Ishikawa (cell line): ENCODE results near the gene IL5RA.

Experiments
- CEBPB ChIP-seq: IDR thresholded peaks from 2 replicates; pipeline ENCODE4 v1.6.1; 2012
- CREB1 ChIP-seq: IDR thresholded peaks from 2 replicates; pipeline ENCODE4 v1.6.1; 2012; ENCODE audit warnings: low read depth
- EGR1 ChIP-seq: IDR thresholded peaks from 2 replicates; pipeline ENCODE4 v1.6.1; 2012
- EP300 ChIP-seq: IDR thresholded peaks from 2 replicates; pipeline ENCODE4 v1.6.1; 2012; ENCODE audit warnings: borderline replicate concordance
- FOXM1 ChIP-seq: IDR thresholded peaks from 2 replicates; pipeline ENCODE4 v1.6.1; 2012; ENCODE audit warnings: low read depth, borderline replicate concordance
- MAX ChIP-seq: IDR thresholded peaks from 2 replicates; pipeline ENCODE4 v1.6.1; 2012
- NFIC ChIP-seq: IDR thresholded peaks from 2 replicates; pipeline ENCODE4 v1.6.1; 2012
- RAD21 ChIP-seq: IDR thresholded peaks from 2 replicates; pipeline ENCODE4 v1.6.1; 2012; ENCODE audit warnings: low read depth
- TAF1 ChIP-seq: IDR thresholded peaks from 2 replicates; pipeline ENCODE4 v1.6.1; 2012; ENCODE audit warnings: low read depth, mild to moderate bottlenecking
- TCF12 ChIP-seq: IDR thresholded peaks from 2 replicates; pipeline ENCODE4 v1.6.1; 2012; ENCODE audit warnings: low read depth
- TEAD4 ChIP-seq: IDR thresholded peaks from 2 replicates; pipeline ENCODE4 v1.6.1; 2012
- USF1 ChIP-seq: IDR thresholded peaks from 2 replicates; pipeline ENCODE4 v1.6.1; 2012
- YY1 ChIP-seq: IDR thresholded peaks from 2 replicates; pipeline ENCODE4 v1.6.1; 2012; ENCODE audit warnings: low read depth
- ZBTB7A ChIP-seq: IDR thresholded peaks from 2 replicates; pipeline ENCODE4 v1.6.1; 2012; ENCODE audit warnings: low read depth
- TF ChIP-seq, protein P1 (sequence below): IDR thresholded peaks from 2 replicates; pipeline ENCODE4 v1.6.1; 2012; ENCODE audit warnings: low read depth, mild to moderate bottlenecking

IL5RA gene

DNA sequence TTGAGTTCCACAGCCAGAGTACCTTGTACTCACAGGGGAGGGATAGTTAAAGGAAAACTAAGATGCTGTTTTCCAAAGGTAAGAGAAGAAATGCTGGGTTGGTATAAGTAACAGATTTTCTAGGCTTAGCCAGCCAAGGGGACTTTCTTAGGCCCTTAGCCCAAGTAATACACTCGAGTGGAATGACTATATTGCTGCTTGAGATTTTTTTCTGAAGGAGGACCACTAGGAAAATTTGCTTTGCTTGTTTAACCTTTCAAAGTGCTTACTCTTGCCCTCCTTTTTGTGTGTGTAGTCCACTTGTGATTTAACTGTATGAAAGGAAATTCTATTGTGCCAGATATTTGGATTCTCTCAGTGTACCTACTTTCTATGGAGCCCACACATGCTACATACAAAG, 50.5 kb downstream of the IL5RA start:
- no peak for TF ChIP-seq MAX
- TF ChIP-seq USF1: no peak
- TF ChIP-seq, protein P1, sequence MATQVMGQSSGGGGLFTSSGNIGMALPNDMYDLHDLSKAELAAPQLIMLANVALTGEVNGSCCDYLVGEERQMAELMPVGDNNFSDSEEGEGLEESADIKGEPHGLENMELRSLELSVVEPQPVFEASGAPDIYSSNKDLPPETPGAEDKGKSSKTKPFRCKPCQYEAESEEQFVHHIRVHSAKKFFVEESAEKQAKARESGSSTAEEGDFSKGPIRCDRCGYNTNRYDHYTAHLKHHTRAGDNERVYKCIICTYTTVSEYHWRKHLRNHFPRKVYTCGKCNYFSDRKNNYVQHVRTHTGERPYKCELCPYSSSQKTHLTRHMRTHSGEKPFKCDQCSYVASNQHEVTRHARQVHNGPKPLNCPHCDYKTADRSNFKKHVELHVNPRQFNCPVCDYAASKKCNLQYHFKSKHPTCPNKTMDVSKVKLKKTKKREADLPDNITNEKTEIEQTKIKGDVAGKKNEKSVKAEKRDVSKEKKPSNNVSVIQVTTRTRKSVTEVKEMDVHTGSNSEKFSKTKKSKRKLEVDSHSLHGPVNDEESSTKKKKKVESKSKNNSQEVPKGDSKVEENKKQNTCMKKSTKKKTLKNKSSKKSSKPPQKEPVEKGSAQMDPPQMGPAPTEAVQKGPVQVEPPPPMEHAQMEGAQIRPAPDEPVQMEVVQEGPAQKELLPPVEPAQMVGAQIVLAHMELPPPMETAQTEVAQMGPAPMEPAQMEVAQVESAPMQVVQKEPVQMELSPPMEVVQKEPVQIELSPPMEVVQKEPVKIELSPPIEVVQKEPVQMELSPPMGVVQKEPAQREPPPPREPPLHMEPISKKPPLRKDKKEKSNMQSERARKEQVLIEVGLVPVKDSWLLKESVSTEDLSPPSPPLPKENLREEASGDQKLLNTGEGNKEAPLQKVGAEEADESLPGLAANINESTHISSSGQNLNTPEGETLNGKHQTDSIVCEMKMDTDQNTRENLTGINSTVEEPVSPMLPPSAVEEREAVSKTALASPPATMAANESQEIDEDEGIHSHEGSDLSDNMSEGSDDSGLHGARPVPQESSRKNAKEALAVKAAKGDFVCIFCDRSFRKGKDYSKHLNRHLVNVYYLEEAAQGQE: no peak
- no peak for TF ChIP-seq YY1
- TF ChIP-seq ZBTB7A: no peak
- TF ChIP-seq NFIC: no peak
- no peak for TF ChIP-seq CEBPB
- TF ChIP-seq RAD21: no peak
- TF ChIP-seq TAF1: no peak
- no peak for TF ChIP-seq EP300
- TF ChIP-seq FOXM1: no peak

GRCh38 chr3:3053974-3054373, 56.2 kb downstream of the IL5RA start:
- TF ChIP-seq FOXM1: no peak
- TF ChIP-seq NFIC: no peak
- TF ChIP-seq TEAD4: no peak
- no peak for TF ChIP-seq RAD21
- TF ChIP-seq ZBTB7A: no peak
- TF ChIP-seq EP300: no peak
- TF ChIP-seq, protein P1: no peak
- no peak for TF ChIP-seq CREB1
- no peak for TF ChIP-seq TAF1
- TF ChIP-seq USF1: no peak
- no peak for TF ChIP-seq EGR1
- no peak for TF ChIP-seq CEBPB
- TF ChIP-seq YY1: no peak
- TF ChIP-seq MAX: no peak
- TF ChIP-seq TCF12: no peak

DNA sequence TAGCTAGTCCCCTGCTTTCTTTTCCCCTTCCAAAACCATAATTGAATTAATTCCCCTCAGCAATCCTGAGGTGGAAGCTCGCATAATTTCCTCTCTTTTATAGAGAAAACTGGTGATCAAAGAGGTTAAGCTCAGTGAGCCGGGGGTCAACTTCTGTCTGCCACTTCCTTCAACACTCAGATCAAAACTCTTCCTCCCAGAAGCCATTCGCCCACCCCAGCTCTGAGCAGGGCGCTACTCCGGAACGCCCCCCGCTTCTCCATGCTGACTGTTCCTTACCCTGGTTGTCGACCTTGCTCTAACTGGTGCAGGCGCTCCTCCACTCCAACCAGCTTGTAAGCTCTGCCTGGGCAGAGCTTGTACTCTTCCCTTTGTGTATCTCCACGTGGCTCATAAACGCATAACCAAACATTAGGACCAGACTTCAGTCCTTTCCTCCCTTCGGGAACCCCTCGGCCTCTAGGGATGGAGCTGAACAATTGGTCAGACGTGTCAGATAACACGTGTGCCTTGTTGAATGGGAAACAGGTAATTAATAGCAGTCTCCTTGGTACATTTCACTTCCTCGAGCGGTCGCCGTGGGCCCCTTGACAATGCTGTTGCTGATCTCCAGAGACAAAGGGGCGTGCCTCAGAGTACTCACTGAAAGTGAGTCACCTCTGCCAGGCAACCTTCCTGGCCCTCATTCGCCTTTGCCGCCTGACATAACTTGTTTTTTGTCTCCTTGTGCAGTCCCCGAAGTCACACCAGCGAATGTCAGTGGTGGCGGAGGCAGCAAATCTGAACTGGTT, 71.8 kb downstream of the IL5RA start:
- TF ChIP-seq, protein P1: no peak
- TF ChIP-seq EP300 (no peak), MAX (no peak), TAF1 (no peak), RAD21 (no peak), USF1 (no peak), NFIC (no peak), ZBTB7A (no peak)

DNA sequence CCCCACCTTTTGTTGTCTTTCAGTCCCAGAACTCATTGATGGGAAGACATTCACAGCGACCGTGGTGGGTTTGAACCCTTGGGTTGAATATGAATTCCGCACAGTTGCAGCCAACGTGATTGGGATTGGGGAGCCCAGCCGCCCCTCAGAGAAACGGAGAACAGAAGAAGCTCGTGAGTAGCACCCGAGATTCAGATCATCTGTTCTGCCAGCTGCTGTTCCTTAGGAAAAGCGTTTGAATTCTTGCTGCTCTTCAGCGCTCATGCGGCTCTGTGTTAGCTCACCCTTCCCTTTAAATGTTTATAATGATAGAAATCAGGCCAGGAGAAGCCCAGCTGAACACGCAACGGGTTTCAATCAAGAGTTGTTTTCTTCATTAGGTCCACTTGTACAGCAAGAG, 73.0 kb downstream of the IL5RA start:
- TF ChIP-seq RAD21 (no peak), USF1 (no peak), TCF12 (no peak), EGR1 (no peak), FOXM1 (no peak), ZBTB7A (no peak), YY1 (no peak), EP300 (no peak), NFIC (no peak), TAF1 (no peak), MAX (no peak), CEBPB (no peak), CREB1 (no peak), TEAD4 (no peak)
- TF ChIP-seq, protein P1: no peak
